Activated naive CD4-positive, alpha-beta T cell treated with anti-CD3 and anti-CD28 coated beads, Interleukin-2, amount 50 U/mL, for 24 hours (primary cell): ENCODE measurements around the gene MYO1B.

Experiments
- H3K27ac Mint-ChIP-seq: one replicate; pipeline ENCODE4 v1.8.0; 2021; ENCODE audit warnings: mild to moderate bottlenecking, mixed read lengths
- H3K27me3 Mint-ChIP-seq: one replicate; pipeline ENCODE4 v1.8.0; 2021; ENCODE audit warnings: mixed read lengths
- H3K36me3 Mint-ChIP-seq: one replicate; pipeline ENCODE4 v1.8.0; 2021; ENCODE audit warnings: mixed read lengths
- H3K4me1 Mint-ChIP-seq: one replicate; pipeline ENCODE4 v1.8.0; 2021; ENCODE audit warnings: mixed read lengths
- H3K4me3 Mint-ChIP-seq: one replicate; pipeline ENCODE4 v1.8.0; 2021; ENCODE audit warnings: mild to moderate bottlenecking, mixed read lengths
- H3K9me3 Mint-ChIP-seq: one replicate; pipeline ENCODE4 v1.8.0; 2021; ENCODE audit warnings: mixed read lengths

The MYO1B gene

DNA sequence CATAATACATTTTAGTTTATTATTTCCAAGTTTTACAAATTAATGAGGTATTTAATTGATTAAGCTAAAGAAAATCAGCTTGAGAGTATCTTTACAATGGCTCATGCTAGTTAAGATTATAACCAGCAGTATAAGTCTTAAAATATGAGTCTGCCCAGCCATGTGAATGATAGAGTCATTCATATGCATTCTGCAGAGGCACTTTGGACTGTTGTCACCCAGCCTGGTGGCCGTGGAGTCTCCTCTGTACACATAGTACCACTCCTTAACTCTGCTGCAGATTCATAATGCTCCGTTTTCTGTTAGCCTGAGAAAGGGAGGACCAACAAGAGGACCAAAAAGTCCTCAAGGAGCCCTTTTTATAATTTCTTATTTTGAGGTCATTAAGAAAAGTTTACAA lies 148.8 kb downstream of the MYO1B start:
- Mint-ChIP-seq H3K36me3 (peaks cover 2% of the 10 kb centered on the region), H3K4me3 (no peak overlapping the region), H3K27me3 (no peaks in the 10 kb centered on the region), H3K27ac (no peak overlapping the region), H3K9me3 (no peaks in the 10 kb centered on the region), H3K4me1 (no peaks in the 10 kb centered on the region)

DNA sequence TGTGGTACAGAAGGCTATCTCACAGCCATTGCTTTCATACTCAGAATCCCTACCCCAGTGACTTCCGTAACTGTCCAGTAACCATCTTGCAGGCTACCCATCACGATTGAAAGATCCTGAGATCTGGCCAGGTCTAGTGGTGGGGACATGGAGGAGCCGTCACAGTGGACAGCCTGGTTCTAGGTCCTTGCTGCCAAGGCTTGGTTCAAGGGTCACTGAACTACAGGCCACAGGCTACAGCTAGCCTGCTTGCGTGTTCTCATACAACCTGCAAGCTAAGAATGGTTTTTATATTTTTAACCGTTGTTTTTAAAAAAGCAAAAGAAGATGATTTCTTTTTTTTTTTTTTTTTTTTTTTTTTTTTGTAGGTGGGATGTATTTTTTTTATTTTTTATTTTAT lies 151.6 kb downstream of the MYO1B start:
- Mint-ChIP-seq H3K4me3 (no peak overlapping the region), H3K27ac (no peak overlapping the region), H3K4me1 (no peaks in the 10 kb centered on the region)

DNA sequence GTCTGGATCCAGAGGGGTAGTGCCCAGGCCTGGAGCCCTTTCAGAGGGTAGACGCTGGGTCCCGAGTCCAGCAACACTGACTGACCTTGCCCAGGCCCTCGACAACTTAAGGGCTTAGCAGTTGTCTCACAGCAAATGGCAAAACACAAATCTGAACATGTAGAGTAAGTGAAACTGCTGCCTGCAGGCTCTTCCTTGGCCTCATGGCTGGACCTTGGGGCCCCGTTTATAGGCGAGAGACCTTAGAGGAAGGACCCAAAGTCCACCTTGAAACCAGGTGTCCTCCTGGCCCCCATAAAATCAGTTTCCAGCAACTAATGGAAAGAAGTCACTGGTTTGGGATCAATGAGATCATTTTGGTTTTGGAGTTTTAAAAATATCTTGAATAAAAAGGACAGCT lies 154.4 kb downstream of the MYO1B start:
- peaks cover 2% of the 10 kb centered on the region for H3K36me3 Mint-ChIP-seq
- H3K9me3 Mint-ChIP-seq: no peaks in the 10 kb centered on the region
- no peaks in the 10 kb centered on the region for H3K4me1 Mint-ChIP-seq
- no peak overlapping the region for H3K27ac Mint-ChIP-seq
- H3K4me3 Mint-ChIP-seq: no peak overlapping the region
- H3K27me3 Mint-ChIP-seq: no peaks in the 10 kb centered on the region

More for the DNA sequence above, 151.6 kb downstream of the MYO1B start:
- no peaks in the 10 kb centered on the region for H3K9me3 Mint-ChIP-seq
- peaks cover 4% of the 10 kb centered on the region for H3K36me3 Mint-ChIP-seq
- H3K27me3 Mint-ChIP-seq: no peaks in the 10 kb centered on the region

GRCh38 chr2:191401287-191401686 lies 156.1 kb downstream of the MYO1B start:
- Mint-ChIP-seq H3K4me1 (no peaks in the 10 kb centered on the region), H3K27me3 (no peaks in the 10 kb centered on the region), H3K4me3 (no peak overlapping the region), H3K27ac (no peak overlapping the region), H3K9me3 (no peaks in the 10 kb centered on the region), H3K36me3 (peaks cover 2% of the 10 kb centered on the region)

- no peaks in the 10 kb centered on the region for H3K9me3 Mint-ChIP-seq
- no peak overlapping the region for H3K4me3 Mint-ChIP-seq
- H3K27me3 Mint-ChIP-seq: no peaks in the 10 kb centered on the region
- H3K36me3 Mint-ChIP-seq: peaks cover 2% of the 10 kb centered on the region
- no peaks in the 10 kb centered on the region for H3K4me1 Mint-ChIP-seq
- H3K27ac Mint-ChIP-seq: no peak overlapping the region
Observed at GRCh38 chr2:191402966-191403565, 157.9 kb downstream of the MYO1B start.

DNA sequence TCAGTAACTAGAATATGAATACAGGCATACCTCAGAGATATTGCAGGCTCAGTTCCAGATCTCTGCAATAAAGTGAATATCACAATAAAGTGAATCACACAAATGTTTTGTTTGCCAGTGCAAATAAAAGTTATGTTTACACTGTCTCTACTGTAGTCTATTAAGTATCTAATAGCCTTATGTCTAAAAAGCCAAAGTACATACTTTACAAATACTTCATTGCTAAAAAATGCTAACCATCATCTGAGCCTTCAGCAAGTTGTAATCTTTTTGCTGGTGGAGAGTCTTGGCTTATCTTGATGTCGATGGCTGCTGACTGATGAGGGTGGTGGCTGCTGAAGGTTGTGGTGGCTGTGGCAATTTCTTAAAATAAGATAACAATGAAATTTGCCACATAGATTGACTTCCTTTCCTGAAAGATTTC lies 159.4 kb downstream of the MYO1B start:
- Mint-ChIP-seq H3K27me3 (no peaks in the 10 kb centered on the region), H3K9me3 (no peaks in the 10 kb centered on the region), H3K4me3 (no peak overlapping the region), H3K36me3 (peaks cover 4% of the 10 kb centered on the region), H3K27ac (no peak overlapping the region), H3K4me1 (no peaks in the 10 kb centered on the region)

- Mint-ChIP-seq H3K27ac (no peak overlapping the region), H3K4me1 (no peaks in the 10 kb centered on the region), H3K9me3 (no peaks in the 10 kb centered on the region), H3K27me3 (no peaks in the 10 kb centered on the region), H3K36me3 (peaks cover 4% of the 10 kb centered on the region), H3K4me3 (no peak overlapping the region)
Observed at GRCh38 chr2:191405546-191405945, 160.3 kb downstream of the MYO1B start.

DNA sequence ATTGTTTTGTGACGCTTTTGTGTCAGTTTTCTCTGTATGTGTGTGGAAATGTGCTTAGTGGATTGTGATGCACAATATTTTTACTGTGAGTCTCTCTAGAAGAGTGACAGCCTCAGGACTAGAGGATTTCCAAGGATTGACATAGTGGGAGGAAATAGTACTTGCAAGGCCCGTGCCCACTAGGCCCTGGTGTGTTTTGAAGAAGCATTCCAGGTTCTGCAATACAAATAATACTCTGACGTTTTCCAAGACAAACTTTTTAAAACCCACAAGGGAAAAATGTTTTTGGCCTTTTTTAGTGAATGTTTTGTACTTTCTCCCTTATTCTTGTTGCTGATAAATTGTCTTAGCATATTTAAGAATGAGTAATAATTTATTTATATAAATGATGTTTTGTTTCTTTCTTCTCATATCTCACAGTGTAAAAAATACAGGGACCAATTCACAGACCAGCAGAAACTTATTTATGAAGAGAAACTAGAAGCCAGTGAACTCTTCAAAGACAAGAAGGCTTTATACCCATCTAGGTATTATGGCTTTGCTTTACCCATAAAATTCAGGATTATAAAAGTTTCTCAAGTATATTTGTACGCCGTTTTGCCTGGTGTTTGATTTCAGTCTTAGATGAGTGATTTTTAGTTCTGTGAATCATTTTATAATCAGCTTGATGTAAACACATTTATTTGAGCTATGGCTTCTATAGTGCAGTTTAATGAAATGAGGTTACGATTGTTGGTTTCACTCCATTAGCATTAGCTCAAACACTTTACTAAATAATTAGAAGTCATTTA lies 165.6 kb downstream of the MYO1B start:
- no peak overlapping the region for H3K4me3 Mint-ChIP-seq

DNA sequence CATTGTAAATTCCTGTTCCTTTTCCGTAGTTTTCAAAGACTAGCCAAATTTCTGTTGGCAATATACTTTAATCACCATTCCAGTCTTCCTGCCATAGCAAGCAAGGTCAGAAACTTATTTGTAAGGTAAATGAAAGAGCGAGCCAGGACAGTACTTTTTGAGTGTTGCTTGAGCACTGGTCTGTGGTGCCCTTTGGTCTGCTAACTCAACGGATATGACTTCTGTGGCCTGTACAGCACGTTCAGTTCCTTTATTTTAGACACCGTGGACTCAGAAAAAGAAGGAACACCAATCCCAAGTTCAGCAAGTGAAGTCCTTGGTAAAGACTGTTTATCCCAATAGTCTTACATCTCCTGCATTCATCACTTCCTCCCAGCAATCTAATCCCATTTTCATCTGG lies 166.3 kb downstream of the MYO1B start:
- H3K4me3 Mint-ChIP-seq: no peak overlapping the region
- peaks cover 6% of the 10 kb centered on the region for H3K36me3 Mint-ChIP-seq
- no peaks in the 10 kb centered on the region for H3K27me3 Mint-ChIP-seq
- no peaks in the 10 kb centered on the region for H3K4me1 Mint-ChIP-seq
- H3K9me3 Mint-ChIP-seq: no peaks in the 10 kb centered on the region
- H3K27ac Mint-ChIP-seq: no peak overlapping the region

More for the DNA sequence above, 165.6 kb downstream of the MYO1B start:
- no peaks in the 10 kb centered on the region for H3K4me1 Mint-ChIP-seq
- H3K9me3 Mint-ChIP-seq: no peaks in the 10 kb centered on the region
- H3K27ac Mint-ChIP-seq: no peak overlapping the region
- no peaks in the 10 kb centered on the region for H3K27me3 Mint-ChIP-seq
- peaks cover 4% of the 10 kb centered on the region for H3K36me3 Mint-ChIP-seq

DNA sequence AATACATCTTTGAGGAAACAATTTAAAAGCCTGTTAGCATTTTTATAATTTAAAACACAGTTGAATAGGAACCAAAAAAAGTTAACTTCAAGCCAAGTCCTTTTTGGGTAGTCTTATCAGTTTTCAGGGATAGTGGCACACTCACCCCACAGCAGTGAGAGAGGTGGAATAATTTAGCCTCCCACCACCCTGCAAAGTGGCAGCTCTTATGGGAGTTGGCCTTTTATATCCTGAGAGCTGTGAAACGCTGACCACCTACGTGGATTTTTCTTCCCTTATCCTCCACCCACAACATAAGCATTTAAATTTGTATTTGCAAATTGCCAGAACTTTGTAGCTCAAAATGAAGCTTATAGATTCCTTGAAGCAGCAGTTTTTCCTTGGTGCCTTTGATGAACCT lies 167.1 kb downstream of the MYO1B start:
- Mint-ChIP-seq H3K27me3 (no peaks in the 10 kb centered on the region), H3K4me1 (no peaks in the 10 kb centered on the region), H3K27ac (no peak overlapping the region), H3K4me3 (no peak overlapping the region), H3K36me3 (peaks cover 6% of the 10 kb centered on the region), H3K9me3 (no peaks in the 10 kb centered on the region)

DNA sequence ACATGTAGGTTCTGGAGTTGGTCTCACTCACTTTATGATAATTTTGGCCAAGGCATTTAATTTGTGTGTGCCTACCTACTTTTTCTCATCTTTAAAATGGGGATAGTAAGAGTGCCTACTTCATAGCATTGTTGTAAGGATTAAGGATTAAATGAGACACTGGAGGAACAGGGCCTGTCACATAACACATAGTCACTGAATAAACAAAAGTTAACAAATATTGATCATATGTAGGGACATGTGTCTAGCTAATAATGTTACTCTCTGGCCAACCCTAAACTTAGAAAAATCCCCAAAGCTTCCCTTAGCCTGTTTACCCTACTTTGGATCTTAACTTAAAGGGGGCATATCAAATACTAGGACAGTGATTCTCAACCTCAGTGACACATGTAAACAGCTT lies 169.9 kb downstream of the MYO1B start:
- Mint-ChIP-seq H3K4me1 (no peaks in the 10 kb centered on the region), H3K27ac (no peak overlapping the region), H3K36me3 (peaks cover 4% of the 10 kb centered on the region), H3K27me3 (no peaks in the 10 kb centered on the region), H3K9me3 (no peaks in the 10 kb centered on the region), H3K4me3 (no peak overlapping the region)

GRCh38 chr2:191415858-191416257 lies 170.7 kb downstream of the MYO1B start:
- no peaks in the 10 kb centered on the region for H3K9me3 Mint-ChIP-seq
- H3K4me3 Mint-ChIP-seq: no peak overlapping the region
- peaks cover 2% of the 10 kb centered on the region for H3K36me3 Mint-ChIP-seq
- no peak overlapping the region for H3K27ac Mint-ChIP-seq
- no peaks in the 10 kb centered on the region for H3K27me3 Mint-ChIP-seq
- no peaks in the 10 kb centered on the region for H3K4me1 Mint-ChIP-seq

GRCh38 chr2:191417746-191418145 lies 172.5 kb downstream of the MYO1B start:
- Mint-ChIP-seq H3K36me3 (peaks cover 2% of the 10 kb centered on the region), H3K4me3 (no peak overlapping the region), H3K27me3 (no peaks in the 10 kb centered on the region), H3K9me3 (no peaks in the 10 kb centered on the region), H3K4me1 (no peaks in the 10 kb centered on the region), H3K27ac (no peak overlapping the region)

DNA sequence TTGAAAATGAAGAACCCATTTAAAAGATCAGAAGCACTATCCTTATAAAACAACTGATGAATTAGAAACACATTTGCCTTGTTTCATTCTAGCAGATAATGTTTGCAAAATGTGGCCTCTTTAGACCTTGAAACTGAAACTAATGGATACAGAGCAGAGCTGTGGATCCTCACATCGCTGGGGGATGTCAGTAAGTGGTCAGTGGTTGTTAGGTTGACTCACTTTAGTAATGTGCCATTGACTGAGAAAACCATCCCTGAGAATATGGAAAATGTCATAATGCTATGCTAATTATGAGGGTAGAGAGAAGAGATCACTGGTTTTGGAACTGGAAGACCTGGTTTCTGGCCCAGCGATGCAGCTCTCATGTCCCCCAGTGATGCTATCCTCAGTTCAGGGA lies 176.7 kb downstream of the MYO1B start:
- H3K4me1 Mint-ChIP-seq: no peaks in the 10 kb centered on the region
- H3K27ac Mint-ChIP-seq: no peak overlapping the region
- no peaks in the 10 kb centered on the region for H3K36me3 Mint-ChIP-seq
- H3K4me3 Mint-ChIP-seq: no peak overlapping the region
- no peaks in the 10 kb centered on the region for H3K9me3 Mint-ChIP-seq
- H3K27me3 Mint-ChIP-seq: no peaks in the 10 kb centered on the region

DNA sequence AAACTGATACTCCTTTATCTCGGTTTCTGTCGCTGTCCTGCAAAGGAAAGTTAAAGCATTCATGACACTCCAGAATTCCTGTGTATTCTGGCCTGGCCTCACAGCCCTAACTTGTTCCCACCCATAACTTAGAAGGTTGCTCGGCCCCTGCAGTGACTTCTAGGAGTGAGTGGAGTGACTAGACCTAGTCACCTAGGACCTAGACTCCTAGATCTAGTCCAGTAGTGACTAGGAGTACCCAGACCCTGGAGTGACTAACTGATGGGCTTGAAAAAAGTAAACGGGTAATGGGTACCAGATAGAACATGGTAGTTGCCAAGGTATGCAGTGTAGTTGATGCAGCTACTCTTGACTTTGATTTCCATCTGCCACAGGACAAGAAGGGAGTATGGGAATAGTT lies 181.8 kb downstream of the MYO1B start:
- Mint-ChIP-seq H3K27me3 (no peaks in the 10 kb centered on the region), H3K9me3 (no peaks in the 10 kb centered on the region), H3K27ac (no peak overlapping the region), H3K4me3 (no peak overlapping the region), H3K4me1 (no peaks in the 10 kb centered on the region), H3K36me3 (no peaks in the 10 kb centered on the region)

DNA sequence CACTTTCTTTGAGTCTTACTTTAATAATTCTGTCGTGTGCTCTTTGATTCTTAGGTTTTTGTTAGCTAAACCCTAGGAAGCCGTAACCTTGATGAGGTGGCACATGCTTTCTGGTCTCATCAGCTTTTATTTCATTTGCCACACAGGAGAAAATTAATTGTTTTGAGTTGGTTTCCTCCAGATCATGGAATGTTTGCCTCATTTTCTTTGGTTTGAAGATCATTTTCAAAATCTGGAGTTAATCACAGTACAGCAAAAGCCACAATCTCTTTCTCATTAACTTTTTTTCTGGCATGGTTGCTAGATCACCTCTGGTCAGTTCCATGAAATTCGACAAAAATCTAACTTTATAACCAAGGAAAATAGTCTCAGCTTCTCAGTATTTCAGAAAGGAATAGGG lies 182.9 kb downstream of the MYO1B start:
- H3K27me3 Mint-ChIP-seq: no peaks in the 10 kb centered on the region
- no peak overlapping the region for H3K27ac Mint-ChIP-seq
- H3K9me3 Mint-ChIP-seq: no peaks in the 10 kb centered on the region
- no peak overlapping the region for H3K4me3 Mint-ChIP-seq
- H3K36me3 Mint-ChIP-seq: no peaks in the 10 kb centered on the region
- H3K4me1 Mint-ChIP-seq: no peaks in the 10 kb centered on the region
